HS-5 (cell line): ENCODE measurements around the gene METTL27.
A peak's percentile ranks its signal among the peaks of the same experiment; 100 is the strongest.
"Not testable (repeated sequence)": the region's sequence is repeated elsewhere in the genome, so short reads cannot be mapped to it uniquely, and the experiment has no call there.

Experiments
- DNase-seq: peaks from one replicate; pipeline ENCODE4 v3.0.0-alpha.2; 2012; ENCODE audit warnings: low read depth

Gene METTL27

DNA sequence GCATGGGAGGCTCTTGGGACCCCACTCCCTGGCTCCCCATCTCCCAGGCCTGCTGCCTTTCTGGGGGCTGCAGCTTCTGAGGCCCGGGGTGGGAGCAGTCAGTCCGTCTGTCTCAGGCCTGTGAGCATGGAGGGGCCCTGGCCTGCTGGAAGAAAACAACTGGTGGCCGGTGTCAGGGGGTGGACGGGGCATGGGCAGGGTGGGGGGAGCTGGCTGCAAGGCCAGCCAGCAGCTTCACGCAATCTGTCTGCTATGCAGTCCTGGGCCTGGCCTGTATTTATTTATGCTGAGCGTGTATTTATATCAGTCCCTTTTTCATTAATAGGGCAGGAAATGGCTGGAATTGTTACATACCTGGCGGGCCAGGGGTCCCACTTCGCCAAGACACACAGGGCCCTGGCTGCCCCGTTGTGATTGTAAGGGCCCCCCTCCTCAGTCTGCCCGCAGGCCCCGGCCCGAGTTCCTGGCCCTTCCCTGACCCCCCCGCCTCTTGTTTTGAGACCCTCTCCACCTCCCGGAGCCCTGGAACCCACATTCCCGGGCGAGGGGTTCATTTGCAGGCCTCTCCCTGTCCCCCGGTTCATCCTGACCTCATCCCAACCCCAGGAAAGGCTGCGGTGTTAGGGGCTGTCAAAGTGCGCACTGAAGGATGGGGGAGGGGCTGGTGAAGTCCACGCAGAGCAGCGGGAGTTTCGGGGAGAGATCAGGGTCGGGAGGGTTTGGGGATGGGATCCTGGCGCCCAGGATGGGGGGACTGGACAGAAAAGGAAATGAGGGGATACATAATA, 26.9 kb upstream of the METTL27 start:
- no peak for DNase-seq

DNA sequence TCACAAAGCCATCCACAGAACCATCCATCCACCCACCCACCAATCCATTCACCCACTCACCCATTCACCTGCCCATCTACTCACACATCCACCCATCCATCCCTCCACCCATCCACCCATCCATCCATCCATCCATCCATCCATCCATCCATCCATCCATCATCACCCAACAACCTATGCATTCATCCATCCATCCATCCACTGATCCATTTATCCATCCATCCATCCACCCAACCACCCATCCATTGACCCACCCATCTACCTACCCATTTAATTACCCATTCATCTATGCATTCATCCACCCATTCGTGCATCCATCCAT, 24.1 kb upstream of the METTL27 start:
- no peak for DNase-seq

DNA sequence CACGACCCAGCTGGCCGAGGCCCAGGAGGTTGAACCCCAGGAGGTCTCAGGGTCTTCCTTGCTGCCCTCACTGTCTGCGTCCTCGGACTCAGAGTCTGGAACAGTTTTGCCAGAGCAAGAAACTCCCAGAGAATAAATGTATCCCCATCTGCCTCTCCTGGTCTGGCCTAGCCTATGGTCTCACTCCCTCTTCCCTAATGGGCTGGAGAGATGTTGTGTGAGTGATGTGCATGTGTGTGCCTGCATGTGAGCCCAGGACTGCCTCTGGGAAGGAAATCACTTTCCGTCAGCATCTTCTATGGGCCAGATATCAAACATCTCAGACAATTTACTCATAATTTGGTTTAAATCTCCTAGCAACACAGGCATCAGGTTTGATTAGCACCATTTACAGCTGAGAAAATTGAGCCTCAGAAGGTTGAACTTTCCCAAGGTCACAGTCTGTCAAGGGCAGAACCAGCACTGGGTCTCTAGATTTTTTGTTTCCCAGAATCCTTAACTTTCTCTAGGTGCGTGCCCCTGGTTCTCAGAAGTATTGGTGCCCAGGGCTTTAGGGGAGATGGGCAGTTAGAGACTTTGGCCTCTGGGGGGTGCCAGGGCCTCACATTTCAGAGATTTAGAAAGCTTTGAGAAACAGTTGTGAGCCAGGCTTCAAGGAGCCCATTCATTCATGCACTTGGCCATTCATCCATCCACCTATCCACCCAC, 23.6 kb upstream of the METTL27 start:
- DNase-seq, result no peak

DNA sequence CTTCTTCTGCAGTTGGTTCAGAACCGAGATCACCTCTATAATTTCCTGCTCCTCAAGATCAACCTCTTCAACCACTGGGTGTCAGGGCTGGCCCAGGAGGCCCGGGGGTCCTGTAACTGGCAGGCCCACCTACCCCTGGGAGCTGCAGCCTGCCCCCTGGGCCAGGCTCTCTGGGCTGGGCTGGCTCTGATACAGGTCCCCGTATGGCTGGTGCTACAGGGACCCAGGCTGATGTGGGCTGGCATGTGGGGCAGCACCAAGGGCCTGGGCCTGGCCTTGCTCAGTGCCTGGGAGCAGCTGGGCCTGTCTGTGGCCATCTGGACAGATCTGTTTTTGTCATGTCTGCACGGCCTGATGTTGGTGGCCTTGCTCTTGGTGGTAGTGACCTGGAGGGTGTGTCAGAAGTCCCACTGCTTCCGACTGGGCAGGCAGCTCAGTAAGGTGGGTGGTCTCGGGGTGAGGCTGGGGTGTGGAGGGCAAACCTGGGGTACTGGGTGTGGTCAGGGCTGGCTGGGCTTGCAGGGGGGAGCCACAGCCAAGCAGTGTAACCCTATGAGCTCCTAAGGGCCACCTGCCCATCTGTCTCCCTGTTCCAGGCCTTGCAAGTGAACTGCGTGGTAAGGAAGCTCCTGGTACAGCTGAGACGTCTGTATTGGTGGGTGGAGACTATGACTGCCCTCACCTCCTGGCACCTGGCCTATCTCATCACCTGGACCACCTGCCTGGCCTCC, 22.8 kb upstream of the METTL27 start:
- DNase-seq, result no peak

DNA sequence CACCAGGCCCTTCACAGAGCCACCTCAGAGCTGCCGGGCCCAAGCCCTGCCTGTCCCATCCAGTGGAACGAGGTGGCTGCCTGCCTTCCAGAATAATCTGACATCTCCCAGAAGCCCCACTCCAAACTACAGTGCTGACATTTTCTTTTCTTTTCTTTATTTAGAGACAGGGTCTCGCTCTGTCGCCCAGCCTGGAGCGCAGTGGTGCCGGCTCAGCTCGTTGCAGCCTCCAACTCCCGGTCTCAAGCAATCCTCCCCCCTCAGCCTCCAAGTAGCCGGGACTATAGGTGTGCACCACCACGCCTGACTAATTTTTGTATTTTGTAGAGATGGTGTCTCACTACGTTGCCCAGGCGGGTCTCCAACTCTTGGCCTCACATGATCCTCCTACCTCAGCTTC, 19.0 kb upstream of the METTL27 start:
- no peak for DNase-seq

DNA sequence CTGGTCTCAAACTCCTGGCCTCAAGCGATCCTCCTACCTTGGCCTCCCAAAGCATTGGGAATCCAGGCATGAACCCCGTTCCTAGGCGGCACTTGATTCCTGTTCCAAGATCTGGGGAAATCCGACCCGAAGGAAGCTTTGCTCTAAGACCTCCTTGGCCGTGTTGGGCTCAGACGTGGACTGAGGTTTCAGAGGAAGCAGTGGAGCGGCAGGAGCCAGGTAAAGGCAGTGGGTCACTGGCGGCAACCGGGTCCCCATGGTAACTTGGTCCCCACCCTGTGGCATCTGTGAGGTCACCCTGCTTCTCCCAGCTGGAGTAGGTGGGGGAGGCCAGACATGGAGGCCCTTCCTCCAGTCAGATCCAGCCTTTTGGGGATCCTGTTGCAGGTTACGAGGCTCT, 18.5 kb upstream of the METTL27 start, which contains the start of gene TMEM270:
Gene TMEM270, plus strand, starts transcription at position 301 of the 400 bp plus-strand sequence. Its CDS starts 36 bp downstream, at position 337.
- no peak for DNase-seq

DNA sequence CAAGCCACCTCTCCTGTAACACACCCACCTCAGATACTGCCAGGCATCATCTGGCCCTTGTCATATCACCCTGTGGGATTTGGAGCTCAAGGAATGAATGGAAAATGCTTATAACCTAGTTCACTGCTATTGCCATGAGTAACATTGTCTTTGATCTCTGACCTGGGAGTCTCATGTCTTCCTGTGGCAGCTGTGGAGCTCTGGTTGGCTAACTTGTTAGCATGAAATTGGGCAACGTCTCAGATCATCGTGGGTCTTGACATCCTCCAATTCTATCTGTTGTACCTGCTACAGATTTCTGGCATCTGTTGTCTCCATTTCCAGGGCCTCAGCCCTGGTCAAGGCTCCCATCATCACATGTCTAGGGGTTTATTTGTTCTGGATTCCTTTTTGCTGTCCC, 16.5 kb upstream of the METTL27 start:
- no peak for DNase-seq

DNA sequence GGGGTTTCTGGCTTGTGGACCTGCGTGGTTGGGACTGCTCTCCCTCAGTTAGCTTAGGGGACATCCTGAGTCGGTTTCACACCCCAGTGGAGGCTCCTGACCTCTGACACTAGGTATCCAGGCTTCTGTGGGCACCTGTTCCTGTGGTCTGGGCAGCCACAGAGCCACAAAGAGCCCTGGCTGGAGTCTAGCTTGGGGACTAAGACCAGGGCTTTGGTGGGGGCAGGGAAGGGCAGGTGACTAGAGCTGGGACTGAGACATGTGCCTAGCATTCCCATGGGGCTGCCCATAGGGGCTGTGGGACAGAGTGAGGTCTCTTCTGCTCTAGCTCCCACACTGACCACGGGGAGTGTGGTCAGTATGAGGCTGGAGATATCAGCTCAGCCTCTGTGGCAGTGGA, 14.6 kb upstream of the METTL27 start:
- no peak for DNase-seq

DNA sequence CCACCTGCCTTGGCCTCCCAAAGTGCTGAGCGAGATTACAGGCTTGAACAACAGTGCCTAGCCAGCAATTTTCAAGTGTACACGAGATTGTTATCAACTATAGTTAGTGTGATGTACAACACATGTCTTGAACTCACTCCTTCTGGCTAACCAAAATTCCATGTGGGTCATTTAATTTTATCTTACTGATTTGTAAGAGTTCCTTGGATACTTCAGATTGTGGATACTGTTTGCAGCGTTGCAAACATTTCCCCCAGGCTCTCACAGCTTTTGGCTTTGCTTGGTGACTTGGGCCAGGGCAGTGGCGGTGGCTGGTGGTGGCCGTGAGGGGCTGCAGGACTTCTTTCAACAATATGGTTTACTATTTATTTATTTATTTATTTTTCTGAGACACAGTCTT, 10.2 kb upstream of the METTL27 start:
- DNase-seq, result no peak

DNA sequence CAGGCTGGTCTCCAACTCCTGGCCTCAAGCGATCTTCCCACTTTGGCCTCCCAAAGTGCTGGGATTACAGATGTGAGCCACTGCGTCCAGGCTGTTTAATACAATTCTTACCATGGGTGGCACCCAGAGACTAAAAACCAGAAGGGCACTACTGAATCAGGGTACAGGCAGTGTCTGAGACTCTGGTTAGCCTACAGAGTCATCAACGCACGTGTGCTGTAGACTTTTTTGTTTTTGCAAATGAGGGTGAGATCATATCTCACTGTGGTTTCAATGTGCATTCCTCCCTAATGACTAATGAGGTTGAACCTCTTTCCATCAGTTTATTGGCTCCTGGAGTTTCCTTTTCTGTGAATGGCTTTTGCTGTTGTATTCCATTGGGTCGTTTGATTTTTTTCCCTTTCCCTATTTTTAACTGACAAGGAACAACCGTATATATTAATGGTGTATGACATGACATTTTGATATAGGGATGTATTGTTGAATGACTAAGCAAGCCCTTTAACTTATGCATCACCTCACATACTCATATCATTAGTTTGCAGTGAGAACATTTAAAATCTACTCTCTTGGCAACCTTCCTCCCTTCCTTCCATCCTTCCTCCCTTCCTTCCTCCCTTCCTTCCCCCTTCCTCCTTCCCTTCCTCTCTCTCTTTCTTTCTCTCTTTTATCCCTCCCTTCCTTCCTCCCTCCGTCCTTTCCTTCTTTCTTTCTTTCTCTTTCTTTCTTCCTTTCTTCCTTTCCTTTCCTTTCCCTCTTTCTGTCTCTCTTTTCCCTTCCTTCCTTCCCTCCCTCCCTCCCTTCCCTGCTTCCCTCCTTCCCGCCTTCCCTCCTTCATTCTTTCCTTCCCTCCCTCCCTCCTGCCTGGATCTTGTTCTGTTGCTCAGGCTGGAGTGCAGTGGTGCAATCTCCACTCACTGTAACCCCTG, 9.4 kb upstream of the METTL27 start:
- DNase-seq, result peak; percentile 100

DNA sequence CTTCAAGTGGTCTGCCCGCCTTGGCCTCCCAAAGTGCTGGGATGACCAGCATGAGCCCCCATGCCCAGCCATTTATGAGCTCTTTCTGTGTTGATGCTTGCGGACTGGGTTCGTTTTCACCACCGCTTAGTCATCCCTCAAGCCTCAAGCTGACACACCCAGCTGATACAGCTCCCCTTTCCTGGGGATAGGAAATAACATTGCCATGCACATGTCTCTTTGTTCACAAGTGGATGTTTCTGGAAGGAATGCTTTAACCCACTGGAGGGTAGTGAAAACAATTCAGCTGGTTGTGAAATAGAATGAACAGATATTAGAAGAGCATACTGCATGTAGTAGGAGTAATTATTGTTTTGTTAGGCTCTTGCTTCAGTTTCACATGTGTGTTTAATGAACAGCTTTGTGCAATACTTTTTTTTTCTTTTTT, 8.5 kb upstream of the METTL27 start:
- peak; percentile 99 for DNase-seq

DNA sequence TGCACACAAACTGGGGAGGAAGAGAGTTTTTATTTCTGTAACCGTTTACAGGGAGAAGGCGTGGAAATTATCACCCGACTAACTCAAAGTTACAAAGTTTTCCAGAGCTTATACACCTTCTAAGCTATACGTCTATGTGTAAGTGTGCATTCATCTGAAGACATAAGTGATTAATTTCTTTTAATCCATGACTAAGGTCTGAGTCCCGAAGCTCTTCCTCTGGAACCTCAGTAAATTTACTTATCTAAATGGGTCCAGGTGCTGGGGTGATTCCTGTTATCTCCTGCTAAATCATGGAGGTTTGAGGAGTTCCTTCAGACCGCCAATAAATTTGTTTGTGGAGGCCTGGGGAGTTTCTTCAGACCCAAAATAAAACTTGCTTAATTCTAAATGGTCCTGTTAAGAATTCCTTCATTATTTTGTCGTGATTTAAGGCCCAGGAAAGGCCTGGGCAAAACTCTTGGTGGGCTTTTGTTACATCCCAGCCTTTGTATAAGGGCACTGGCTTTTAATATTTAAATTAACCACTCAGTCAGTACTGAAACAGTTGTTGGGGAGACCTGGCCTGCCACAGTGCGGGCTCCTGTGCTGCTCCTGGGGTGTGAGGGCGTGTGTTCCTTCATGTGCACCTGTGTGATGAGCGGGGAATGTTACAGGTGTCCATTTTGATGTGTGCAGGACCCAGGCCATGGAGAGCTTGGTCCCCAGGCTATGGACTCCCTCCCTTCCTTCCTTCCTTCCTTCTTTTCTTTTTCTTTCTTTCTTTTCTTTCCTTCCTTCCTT, 5.8 kb upstream of the METTL27 start:
- DNase-seq, result no peak

DNA sequence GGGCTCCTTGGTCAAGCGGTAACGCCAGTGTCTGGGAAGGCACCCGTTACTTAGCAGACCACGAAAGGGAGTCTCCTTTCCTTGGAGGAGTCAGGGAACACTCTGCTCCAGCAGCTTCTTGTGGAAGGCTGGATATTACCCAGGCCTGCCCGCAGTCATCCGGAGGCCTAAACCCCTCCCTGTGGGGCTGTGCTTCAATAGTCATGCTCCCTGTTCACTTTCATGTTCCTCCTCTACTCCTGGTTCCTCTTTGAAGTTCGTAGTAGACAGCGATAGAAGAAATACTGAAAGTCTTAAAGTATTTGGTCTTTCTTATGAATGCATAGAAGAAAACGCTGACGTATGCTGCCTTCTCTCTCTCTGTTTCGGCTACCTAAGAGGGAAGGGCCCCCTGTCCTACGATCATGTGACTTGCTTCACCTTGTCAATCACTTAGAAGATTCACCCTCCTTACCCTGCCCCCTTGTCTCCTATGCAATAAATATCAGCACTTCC, 3.4 kb upstream of the METTL27 start:
- DNase-seq, result not testable (repeated sequence)

DNA sequence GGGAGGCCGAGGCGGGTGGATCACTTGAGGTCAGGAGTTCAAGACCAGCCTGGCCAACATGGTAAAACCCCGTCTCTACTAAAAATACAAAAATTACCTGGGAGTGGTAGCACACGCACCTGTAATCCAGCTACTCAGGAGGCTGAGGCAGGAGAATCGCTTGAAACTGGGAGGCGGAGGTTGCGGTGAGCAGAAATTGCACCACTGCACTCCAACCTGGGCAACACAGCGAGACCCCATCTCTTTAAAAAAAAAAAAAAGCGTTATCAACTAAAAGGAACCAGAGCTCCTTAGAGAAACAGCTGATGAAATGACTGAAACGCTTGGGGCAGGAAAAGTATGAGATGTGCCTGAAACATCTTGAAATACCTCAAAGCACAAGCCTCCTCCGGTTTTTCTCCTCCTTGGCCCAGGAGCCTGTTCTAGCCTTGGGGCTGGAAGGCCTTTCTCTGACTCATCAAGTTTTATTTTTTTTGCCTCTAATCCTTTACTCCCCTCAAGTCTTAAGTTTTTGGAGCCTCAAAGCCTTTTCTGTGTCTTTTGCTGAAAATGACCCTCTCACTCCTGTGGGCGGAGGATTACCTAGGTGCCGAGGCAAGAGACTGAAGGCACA, 2.6 kb upstream of the METTL27 start:
- DNase-seq, result no peak

DNA sequence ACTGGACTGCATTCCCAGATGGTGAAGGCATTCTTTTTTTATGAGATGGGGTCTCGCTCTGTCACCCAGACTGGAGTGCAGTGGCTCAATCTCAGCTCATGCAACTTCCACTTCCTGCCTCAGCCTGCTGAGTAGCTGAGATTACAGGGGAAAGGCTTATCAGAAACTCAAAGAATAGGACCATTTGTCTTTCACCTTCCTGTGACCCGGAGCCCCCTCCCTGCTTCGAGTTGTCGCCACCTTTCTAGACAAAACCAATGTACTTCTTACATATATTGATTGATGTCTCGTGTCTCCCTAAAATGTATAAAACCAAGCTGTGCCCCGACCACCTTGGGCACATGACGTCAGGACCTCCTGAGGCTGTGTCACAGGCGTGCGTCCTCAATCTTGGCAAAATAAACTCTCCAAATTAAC, 1.8 kb upstream of the METTL27 start:
- DNase-seq, result no peak

DNA sequence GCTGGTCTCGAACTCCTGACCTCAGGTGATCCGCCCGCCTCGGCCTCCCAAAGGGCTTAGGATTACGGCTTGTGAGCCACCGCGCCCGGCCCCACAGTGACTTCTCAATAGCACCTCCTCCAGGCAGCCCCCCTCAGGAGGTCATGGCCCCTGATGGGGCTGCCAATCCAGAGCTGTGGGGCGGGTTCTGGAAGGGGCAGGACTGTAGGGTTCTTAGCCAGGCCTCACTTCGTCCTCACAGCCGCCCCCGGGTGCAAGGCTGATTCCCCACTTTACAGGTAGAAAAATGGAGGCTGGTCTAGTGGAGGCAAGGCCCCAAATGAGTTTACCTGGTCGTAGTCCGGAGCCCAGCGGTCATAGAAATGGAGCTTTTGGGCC, 638 bp downstream of the METTL27 start:
- no peak for DNase-seq

DNA sequence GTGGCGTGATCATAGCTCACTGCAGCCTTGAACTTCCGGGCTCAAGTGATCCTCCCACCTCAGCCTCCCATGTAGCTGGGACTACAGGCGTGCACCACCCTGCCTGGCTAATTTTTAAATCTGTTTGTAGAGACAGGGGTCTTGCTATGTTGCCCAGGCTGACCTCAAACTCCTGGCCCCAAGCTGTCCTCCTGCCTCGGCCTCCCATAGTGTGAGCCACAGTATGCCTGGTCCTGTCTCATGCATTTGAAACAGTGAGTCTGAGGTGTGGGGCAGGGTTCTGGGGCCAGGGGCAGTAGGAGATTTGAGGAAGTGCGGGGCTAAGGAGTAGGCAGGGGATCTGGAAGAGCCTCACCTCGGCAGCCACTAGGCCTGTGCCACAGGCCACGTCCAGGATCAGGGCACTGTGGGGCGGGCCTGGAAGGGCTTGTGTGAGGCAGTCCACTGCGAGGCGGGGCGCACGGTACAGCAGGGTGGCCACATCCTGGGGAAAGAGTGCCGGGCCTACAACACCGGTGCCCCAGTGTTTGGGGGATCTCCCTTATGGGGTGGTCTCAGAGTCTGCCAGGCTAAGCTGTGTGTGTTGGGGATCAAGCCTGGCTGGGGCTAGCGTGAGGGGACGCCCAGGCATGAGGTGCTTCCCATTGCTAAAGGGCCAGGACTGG, 1.5 kb downstream of the METTL27 start:
- DNase-seq, result no peak

DNA sequence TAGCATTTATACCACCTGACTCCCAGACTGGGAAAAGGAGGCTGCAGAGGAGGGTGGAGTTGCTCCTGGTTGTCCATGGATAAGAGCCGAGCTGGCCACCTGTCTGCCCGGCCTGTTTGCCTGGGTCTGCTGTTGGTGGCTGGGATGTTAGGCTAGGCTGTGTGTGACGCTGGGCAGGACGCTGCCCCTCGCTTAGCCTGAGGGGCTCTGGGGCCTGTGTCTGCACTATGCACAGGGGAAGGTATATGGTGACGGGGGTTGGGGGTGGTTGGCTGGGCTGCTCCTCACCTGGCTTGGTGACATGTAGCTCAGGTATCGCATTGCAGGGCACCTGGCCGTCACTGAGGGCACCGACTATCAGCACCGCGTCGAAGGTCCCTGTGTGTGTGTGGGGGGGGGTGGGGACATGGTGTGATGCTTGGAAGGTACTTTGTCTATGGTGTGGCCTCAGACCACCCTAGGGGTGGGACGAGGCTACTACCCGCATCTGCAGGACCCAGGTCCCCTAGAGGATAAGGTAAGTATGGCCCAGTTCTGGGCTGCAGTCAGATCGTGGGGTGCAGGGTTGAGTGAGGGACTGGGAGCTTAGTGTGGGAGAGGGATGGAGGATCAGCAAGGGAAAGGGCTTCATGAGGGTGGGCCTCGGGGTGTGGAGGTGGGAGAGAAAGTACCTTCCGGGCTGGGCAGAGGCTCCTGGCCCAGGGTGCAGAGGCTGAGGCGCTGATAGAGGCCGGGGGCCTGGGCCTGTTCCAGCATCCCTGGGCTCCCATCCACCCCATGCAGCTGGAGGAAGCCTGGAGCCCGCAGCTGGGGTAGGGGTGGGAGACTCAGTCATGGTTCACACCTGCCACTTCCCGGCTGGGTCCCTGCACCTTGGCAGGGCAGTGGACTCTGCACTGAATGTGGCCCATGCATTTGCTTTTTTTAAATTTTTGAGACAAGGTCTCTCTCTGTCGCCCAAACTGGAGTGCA, 2.3 kb downstream of the METTL27 start:
- no peak for DNase-seq

DNA sequence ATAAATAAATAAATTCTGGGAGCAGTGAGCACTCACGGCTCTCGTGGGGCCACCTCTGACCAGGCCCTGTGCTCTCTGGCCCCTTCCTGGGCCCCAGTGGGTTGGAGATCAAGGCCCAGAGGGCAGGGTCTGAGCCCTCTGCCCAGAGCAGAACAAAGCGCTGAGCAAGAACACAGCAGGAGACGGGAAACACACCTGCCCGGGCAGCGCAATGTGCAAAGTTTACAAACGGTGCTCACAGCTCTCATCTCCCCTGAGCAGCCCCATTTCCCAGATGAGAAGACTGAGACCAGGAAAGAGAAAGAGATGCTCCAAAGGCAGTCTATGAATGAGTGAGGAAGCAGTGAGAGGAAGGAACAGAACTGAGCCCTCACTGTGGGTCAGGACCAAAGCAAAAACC, 3.0 kb downstream of the METTL27 start:
- DNase-seq, result no peak
